A549 treated with dexamethasone at 1 μM for 4 hours (cell line): Measurements from ENCODE around the gene SLC22A23. TPM values are rescaled to one million over a fixed set of nuclear protein-coding genes. Genes with fewer than 3 reads are reported as not detected.

Experiments used
- total RNA-seq: library from RNA; stranded (reverse); fragments of 200-300 nt; extraction: Qiagen RNA extraction; gene quantifications from 5 replicates; pipeline ENCODE4 v1.2.3, GENCODE V29; 2022

The SLC22A23 gene
- total RNA-seq = 7.5 to 12.0 TPM (median 10.7 TPM) in 5 replicates

DNA sequence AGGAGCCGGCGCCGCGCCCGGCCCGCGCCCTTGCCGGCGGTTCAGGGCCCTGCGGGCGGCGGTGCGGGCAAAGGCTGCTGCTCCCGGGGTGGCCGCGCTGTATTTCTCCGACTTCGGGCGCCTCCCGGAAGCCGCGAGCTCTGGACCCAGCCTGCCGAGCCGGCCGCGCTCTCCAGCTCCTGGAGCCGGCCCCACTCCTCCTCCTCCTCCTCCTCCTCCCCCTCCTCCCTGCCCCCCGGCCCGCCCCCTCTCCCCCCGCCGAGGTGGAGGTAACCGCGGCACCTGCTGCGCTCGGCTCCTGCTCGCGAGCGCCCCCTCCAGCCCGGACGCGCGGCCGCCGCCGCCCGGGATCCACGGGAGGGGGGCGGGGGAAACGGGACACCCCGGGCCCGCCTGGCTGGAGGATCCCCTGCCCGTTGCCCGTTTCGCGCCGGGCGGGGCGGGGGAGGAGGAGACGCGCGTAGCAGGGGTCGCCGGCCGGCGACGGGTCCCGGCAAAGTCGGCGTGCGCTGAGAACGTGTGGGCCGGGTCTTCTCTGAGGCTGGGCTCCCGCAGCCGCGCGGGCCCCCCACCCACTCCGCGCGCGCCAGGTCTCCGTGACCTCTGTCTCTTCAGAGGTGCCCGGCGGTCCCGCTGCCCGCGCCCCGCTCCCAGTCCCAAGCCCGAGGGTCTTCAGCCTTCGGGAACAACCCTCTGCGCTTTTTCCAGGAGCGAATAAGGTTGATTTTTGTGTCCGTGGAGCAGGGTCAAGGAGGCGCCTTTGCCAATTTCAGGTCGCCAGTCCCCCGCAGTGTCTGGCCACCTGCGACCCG is at the start of gene SLC22A23:
TSS of gene SLC22A23 (minus strand) at position 153 of the 812 bp plus-strand sequence. CDS start 491 bp downstream, outside the sequence.

DNA sequence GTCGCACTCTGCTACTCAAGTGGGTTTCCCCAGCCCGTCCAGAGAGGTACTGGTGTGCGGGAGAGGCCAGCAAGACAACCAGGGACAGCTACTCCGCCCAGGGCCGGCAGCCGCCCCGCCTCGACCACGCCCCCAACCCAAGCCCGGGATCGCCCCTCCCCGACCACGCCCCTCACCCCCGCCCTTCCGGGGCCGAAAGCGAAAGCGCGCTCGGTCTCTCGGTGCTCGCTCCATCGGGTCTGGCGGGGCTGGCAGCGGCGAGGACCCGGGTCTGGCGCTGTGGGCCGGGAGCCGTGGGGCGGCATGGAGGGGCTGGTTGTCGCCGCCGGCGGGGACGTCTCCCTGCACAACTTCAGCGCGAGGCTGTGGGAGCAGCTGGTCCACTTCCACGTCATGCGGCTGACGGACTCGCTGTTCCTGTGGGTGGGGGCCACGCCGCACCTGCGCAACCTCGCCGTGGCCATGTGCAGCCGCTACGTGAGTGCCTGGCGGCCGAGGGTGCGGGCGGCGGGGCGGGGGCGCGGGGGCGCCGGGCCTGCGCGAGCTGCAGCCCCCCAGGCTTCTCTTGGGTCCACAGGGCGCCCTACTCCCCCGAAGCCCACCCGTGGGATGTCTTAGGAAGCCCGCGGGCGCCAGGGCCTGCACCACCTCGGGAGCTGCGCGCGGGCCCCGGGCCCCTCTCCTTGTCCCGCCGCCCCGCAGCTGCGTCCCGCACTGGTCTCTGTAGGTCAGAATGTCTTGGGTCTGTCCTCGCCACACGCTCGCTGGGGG is 197.9 kb downstream of the SLC22A23 start, which contains the start of gene PSMG4:
TSS of gene PSMG4 (plus strand) at position 228 of the 771 bp plus-strand sequence. CDS start at position 304, 76 bp downstream.

DNA sequence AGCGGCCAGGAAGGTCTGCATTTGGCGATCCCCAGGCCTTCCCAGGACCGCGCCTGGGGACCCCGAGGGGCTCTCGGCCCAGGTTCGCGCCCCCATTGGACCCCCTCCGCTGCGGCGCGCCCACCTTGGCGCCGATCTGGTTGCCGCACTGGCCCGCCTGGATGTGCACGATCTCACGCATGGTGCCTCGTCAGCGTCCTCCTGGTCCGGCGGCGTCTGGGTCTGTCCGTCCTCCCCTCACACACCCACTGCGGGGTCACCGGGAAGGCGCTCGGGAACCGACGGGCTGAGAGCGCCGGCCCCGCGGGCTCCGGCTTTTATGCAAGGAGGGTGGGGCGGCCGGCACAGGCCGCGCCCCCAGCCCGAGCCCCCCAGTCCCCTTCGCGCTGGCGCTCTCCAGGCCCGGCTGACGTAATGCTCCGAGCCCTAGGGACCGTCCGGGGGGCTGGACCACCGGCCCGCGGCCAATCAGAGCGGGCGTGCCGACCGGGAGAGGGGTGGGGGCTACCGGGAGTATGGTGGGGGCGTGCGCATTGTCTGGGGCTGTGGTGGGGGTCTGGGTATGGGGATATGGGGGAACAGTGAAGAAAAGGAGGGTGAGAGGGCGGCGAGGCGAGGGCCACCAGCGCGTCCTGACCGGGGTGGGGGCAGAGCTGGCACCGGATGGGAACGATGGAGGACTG is 229.3 kb downstream of the SLC22A23 start, which contains the start of gene TUBB2B:
TSS of gene TUBB2B (minus strand) at position 291 of the 683 bp plus-strand sequence. CDS start at position 181, 110 bp downstream.

Other genes starting within 250 kb of the SLC22A23 start
- 14.2 to 16.9 TPM (median 15.4 TPM) in 5 replicates for gene TUBB2B, start 229.4 kb downstream of the SLC22A23 start, total RNA-seq
- 21.5 to 27.9 TPM (median 25.4 TPM) in 5 replicates for gene PSMG4, start 198.1 kb downstream of the SLC22A23 start, total RNA-seq